Osteoblast (primary cell): ENCODE data around the gene HDAC6. TPM values are rescaled to one million over a fixed set of nuclear protein-coding genes. Genes with fewer than 3 reads are reported as not detected.

Experiments
- DNase-seq: peaks from one replicate; pipeline ENCODE4 v3.0.0; 2011; ENCODE audit warnings: low spot score, mixed read lengths; ENCODE audit not compliant: insufficient read length; ENCODE audit errors: missing footprints
- H2AFZ ChIP-seq: 2 replicates; pipeline ENCODE4 v1.6.0; 2011; ENCODE audit warnings: mild to moderate bottlenecking, low read length
- H3K27ac ChIP-seq: 2 replicates; pipeline ENCODE4 v1.5.1; 2011; ENCODE audit warnings: mild to moderate bottlenecking, low read depth, low read length, moderate library complexity
- H3K27me3 ChIP-seq: 2 replicates; pipeline ENCODE4 v1.6.0; 2012; ENCODE audit warnings: mild to moderate bottlenecking, control low read depth, inconsistent platforms, low read length, moderate library complexity; ENCODE audit not compliant: insufficient read depth
- H3K36me3 ChIP-seq: 2 replicates; pipeline ENCODE4 v1.5.1; 2011; ENCODE audit warnings: mild to moderate bottlenecking, low read length, control low read depth, moderate library complexity; ENCODE audit not compliant: insufficient read depth
- H3K4me1 ChIP-seq: 2 replicates; pipeline ENCODE4 v1.5.1; 2011; ENCODE audit warnings: mild to moderate bottlenecking, low read length, control low read depth, moderate library complexity; ENCODE audit not compliant: insufficient read depth
- H3K4me2 ChIP-seq: 2 replicates; pipeline ENCODE4 v1.6.0; 2011; ENCODE audit warnings: mild to moderate bottlenecking, low read length; ENCODE audit not compliant: insufficient read depth
- H3K4me3 ChIP-seq: fragments of 200-600 bp; sonication (generic); 3 replicates; pipeline ENCODE4 v1.5.1; 2012; ENCODE audit warnings: mild to moderate bottlenecking, low read length, inconsistent platforms; ENCODE audit not compliant: insufficient read depth
- H3K79me2 ChIP-seq: 2 replicates; pipeline ENCODE4 v1.6.0; 2012; ENCODE audit warnings: mild to moderate bottlenecking, low read length, control low read depth, inconsistent platforms; ENCODE audit not compliant: insufficient read depth
- H3K9me3 ChIP-seq: 2 replicates; pipeline ENCODE4 v1.5.1; 2011; ENCODE audit warnings: low read depth, low read length, control low read depth
- H4K20me1 ChIP-seq: 2 replicates; pipeline ENCODE4 v1.6.0; 2012; ENCODE audit warnings: mild to moderate bottlenecking, low read length, control low read depth; ENCODE audit not compliant: insufficient read depth
- CTCF ChIP-seq: IDR thresholded peaks from 2 replicates; pipeline ENCODE4 v1.5.1; 2011; ENCODE audit warnings: mild to moderate bottlenecking, low read depth, low read length, moderate library complexity; ENCODE audit errors: extremely low read depth
- total RNA-seq: library from RNA; depleted of rRNA; stranded (reverse); fragments of >200 nt; gene quantifications from 2 replicates; pipeline ENCODE4 v1.2.3, GENCODE V29; 2012

HDAC6 gene
- total RNA-seq, 1 donor = 30.4 TPM

DNA sequence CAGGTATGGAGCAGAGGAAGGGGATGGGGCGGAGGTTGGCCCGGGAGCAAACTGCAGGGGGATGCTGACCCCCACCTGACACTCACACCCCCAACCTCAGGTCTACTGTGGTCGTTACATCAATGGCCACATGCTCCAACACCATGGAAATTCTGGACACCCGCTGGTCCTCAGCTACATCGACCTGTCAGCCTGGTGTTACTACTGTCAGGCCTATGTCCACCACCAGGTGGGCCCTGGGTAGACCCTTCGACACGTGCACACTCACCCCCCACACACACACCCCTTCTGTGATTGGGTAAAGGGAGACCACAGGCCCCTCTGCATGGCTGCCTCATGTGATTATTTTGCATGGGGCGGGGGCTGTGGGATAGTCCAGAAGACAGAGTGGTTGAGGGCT lies 22.2 kb downstream of the HDAC6 start:
- H3K27ac ChIP-seq = no peak overlapping the region
- peaks cover 4% of the 10 kb centered on the region for H3K36me3 ChIP-seq
- no peak overlapping the region for H3K4me2 ChIP-seq
- H3K4me3 ChIP-seq = no peak overlapping the region
- H3K4me1 ChIP-seq = no peaks in the 10 kb centered on the region
- H4K20me1 ChIP-seq = no peaks in the 10 kb centered on the region
- peak; percentile 63 for DNase-seq
- H3K27me3 ChIP-seq = no peaks in the 10 kb centered on the region
- no peaks in the 10 kb centered on the region for H3K79me2 ChIP-seq
- no peaks in the 10 kb centered on the region for H3K9me3 ChIP-seq
- no peak overlapping the region for H2AFZ ChIP-seq
- TF ChIP-seq CTCF = no peak

- Histone ChIP-seq H3K36me3 (no peaks in the 10 kb centered on the region), H4K20me1 (no peaks in the 10 kb centered on the region), H3K27me3 (peaks cover 2% of the 10 kb centered on the region), H3K27ac (no peak within 1 kb of the TSS), H3K4me1 (no peaks in the 10 kb centered on the region), H3K9me3 (no peaks in the 10 kb centered on the region), H2AFZ (no peak within 1 kb of the TSS), H3K4me3 (no peak within 1 kb of the TSS), H3K79me2 (no peaks in the 10 kb centered on the region), H3K4me2 (no peak within 1 kb of the TSS)
- DNase-seq = peak; percentile 80
- TF ChIP-seq CTCF = no peak
These were observed 24.4 kb downstream of the HDAC6 start, which contains the start of gene ERAS for GRCh38 chrX:48826135-48826875. TSS of gene ERAS (plus strand) at chrX:48826513. CDS start at chrX:48829124, 2,611 bp downstream.

GRCh38 chrX:48826876-48827653 lies 25.2 kb downstream of the HDAC6 start:
- Histone ChIP-seq H3K27me3 (peaks cover 6% of the 10 kb centered on the region), H3K27ac (no peak overlapping the region), H3K4me2 (no peak overlapping the region), H2AFZ (no peak overlapping the region), H4K20me1 (no peaks in the 10 kb centered on the region), H3K9me3 (no peaks in the 10 kb centered on the region), H3K4me3 (no peak overlapping the region), H3K36me3 (no peaks in the 10 kb centered on the region), H3K4me1 (no peaks in the 10 kb centered on the region), H3K79me2 (no peaks in the 10 kb centered on the region)
- DNase-seq = peak; percentile 41
- TF ChIP-seq CTCF = no peak

DNA sequence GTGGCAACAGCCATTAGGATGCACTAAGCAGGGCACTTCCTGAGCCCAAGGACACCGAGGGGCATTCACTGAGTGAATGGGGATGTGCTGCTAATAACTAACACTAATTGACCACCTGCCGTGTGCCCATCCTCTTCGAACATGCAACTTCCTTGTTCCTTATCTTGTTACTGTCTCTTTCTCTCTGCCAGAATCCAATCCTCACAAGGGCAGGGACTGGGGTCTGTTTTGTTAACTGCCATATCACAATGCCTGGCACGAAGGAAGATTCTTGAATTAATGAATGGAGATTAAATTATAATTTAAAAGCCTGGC lies 25.7 kb downstream of the HDAC6 start:
- H3K4me1 ChIP-seq = no peaks in the 10 kb centered on the region
- H3K79me2 ChIP-seq = no peaks in the 10 kb centered on the region
- no peaks in the 10 kb centered on the region for H3K36me3 ChIP-seq
- H3K27me3 ChIP-seq = peaks cover 6% of the 10 kb centered on the region
- H3K27ac ChIP-seq = no peak overlapping the region
- H3K4me3 ChIP-seq = no peak overlapping the region
- no peak overlapping the region for H2AFZ ChIP-seq
- TF ChIP-seq CTCF = no peak
- DNase-seq = peak; percentile 73
- H3K4me2 ChIP-seq = no peak overlapping the region
- no peaks in the 10 kb centered on the region for H3K9me3 ChIP-seq
- no peaks in the 10 kb centered on the region for H4K20me1 ChIP-seq
